Measurements from ENCODE around the gene NDUFAF8. TPM values are rescaled to one million over a fixed set of nuclear protein-coding genes. Genes with fewer than 3 reads are reported as not detected.

NDUFAF8 gene
- total and polyA plus RNA-seq, 5 experiments from 2014 or later = 50.8 to 135 (median 85.2) TPM

DNA sequence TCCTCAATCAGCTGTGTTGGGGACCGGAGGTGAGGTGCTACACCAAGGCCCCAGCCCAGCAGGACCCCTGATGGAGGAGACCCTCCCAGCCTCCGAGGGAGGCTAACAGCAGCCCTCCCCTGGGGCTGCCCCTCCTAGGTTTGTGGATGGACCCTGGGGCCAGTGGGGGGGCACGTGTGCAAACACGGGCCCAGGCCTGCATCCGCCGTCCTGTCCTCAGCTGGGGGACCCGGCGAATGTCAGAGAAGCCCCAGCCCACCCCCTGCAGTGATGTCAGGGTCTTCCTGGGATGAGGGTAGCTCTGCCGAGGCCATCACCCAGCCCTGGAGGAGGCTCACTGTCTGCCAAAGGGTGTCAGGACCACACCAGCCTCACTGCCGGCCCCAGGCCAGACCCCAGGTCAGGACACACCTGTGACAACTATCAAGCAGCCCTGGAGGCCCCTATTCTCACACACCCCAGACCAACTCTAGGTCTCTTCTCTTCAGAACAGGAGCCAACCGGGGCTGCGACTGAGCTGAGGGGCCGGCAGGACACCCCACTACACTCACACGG is 43.1 kb upstream of the NDUFAF8 start:
- no peak overlapping the region for H3K4me3 Mint-ChIP-seq
- H3K36me3 Mint-ChIP-seq = peaks cover 0 to 3% (median 0%) of the 10 kb centered on the region in 3 donors
- ATAC-seq (no peak), DNase-seq (no peak)
- H3K27me3 Mint-ChIP-seq = no peaks in the 10 kb centered on the region
- H3K4me1 Mint-ChIP-seq = no peaks in the 10 kb centered on the region
- H3K9me3 Mint-ChIP-seq = no peaks in the 10 kb centered on the region
- POLR2A ChIA-PET = no interaction called here
- H3K27ac Mint-ChIP-seq = no peak overlapping the region

GRCh38 chr17:81196505-81197408 is 42.4 kb upstream of the NDUFAF8 start:
- no peak overlapping the region for H3K27ac Mint-ChIP-seq
- no peaks in the 10 kb centered on the region for H3K4me1 Mint-ChIP-seq
- no peaks in the 10 kb centered on the region for H3K9me3 Mint-ChIP-seq
- no peak overlapping the region for H3K4me3 Mint-ChIP-seq
- peaks cover 0 to 3% (median 0%) of the 10 kb centered on the region in 3 donors for H3K36me3 Mint-ChIP-seq
- DNase-seq (no peak), ATAC-seq (no peak)
- no peaks in the 10 kb centered on the region for H3K27me3 Mint-ChIP-seq
- POLR2A ChIA-PET = no interaction called here

DNA sequence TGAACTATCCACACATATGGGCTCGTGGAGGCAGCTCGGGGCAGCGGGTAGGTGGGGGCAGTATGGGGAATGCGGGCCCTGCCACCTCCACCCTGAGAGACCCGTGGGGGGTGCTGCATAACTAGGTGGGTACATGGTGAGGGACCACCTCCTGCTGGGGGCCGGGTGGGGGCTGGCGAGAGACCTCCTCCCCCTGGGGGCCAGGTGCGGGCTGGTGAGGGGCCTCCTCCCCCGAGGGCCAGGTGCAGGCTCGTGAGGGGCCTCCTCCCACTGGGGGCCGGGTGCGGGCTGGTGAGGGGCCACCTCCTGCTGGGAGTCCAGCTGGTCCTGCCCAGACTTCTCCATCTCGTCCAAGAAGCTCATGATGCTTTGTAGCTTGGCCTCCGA is 41.7 kb upstream of the NDUFAF8 start:
- ATAC-seq (no peak), DNase-seq (no peak)
- Mint-ChIP-seq H3K27me3 (no peaks in the 10 kb centered on the region), H3K9me3 (no peaks in the 10 kb centered on the region), H3K27ac (no peak overlapping the region), H3K36me3 (peaks cover 0 to 3% (median 0%) of the 10 kb centered on the region in 3 donors), H3K4me3 (no peak overlapping the region), H3K4me1 (no peaks in the 10 kb centered on the region)
- POLR2A ChIA-PET = interaction anchor here (0.5 kb wide), 1 partner anchor 292 kb away, joined by 4 read pairs; no protein-coding TSS in a partner anchor

GRCh38 chr17:81197831-81198490 is 41.2 kb upstream of the NDUFAF8 start:
- Mint-ChIP-seq H3K4me3 (no peak overlapping the region), H3K36me3 (peaks cover 0 to 3% (median 0%) of the 10 kb centered on the region in 3 donors), H3K27ac (no peak overlapping the region), H3K9me3 (no peaks in the 10 kb centered on the region), H3K27me3 (no peaks in the 10 kb centered on the region), H3K4me1 (no peaks in the 10 kb centered on the region)
- POLR2A ChIA-PET = interaction anchor here (0.5 kb wide), 1 partner anchor 293 kb away, joined by 4 read pairs; no protein-coding TSS in a partner anchor
- DNase-seq (no peak), ATAC-seq (no peak)

- Mint-ChIP-seq H3K36me3 (peaks cover 0 to 3% (median 0%) of the 10 kb centered on the region in 3 donors), H3K9me3 (no peaks in the 10 kb centered on the region), H3K4me3 (no peak overlapping the region), H3K4me1 (no peaks in the 10 kb centered on the region), H3K27ac (no peak overlapping the region), H3K27me3 (no peaks in the 10 kb centered on the region)
- POLR2A ChIA-PET = no interaction called here
- ATAC-seq (no peak), DNase-seq (no peak)
Observed at GRCh38 chr17:81198826-81199481, 40.2 kb upstream of the NDUFAF8 start.

DNA sequence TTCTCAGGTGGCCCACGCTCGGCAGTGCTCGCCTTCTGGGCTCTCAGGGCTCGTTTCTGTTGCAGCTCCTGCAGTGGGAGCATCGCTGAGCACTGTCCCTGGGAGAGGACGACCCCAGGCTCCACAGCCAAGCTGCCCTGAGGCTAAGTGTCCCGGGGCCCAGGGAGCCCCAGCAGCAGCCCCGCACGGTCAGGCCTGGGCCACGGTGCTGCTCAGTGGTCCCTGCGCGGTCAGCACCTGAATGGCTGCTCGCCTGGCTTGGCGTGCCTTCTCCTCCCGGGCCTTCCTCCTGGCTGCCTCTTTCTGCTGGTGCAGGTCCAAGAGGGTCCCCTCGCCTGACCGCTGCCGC is 39.7 kb upstream of the NDUFAF8 start:
- no peak overlapping the region for H3K27ac Mint-ChIP-seq
- H3K4me1 Mint-ChIP-seq = no peaks in the 10 kb centered on the region
- POLR2A ChIA-PET = no interaction called here
- H3K36me3 Mint-ChIP-seq = peaks cover 0 to 1% (median 0%) of the 10 kb centered on the region in 3 donors
- no peak overlapping the region for H3K4me3 Mint-ChIP-seq
- no peak for DNase-seq
- no peaks in the 10 kb centered on the region for H3K27me3 Mint-ChIP-seq
- no peaks in the 10 kb centered on the region for H3K9me3 Mint-ChIP-seq
- ATAC-seq = no peak

GRCh38 chr17:81200201-81200600 is 38.9 kb upstream of the NDUFAF8 start:
- peaks cover 0 to 2% (median 0%) of the 10 kb centered on the region in 3 donors for H3K36me3 Mint-ChIP-seq
- no peak overlapping the region for H3K27ac Mint-ChIP-seq
- H3K27me3 Mint-ChIP-seq = no peaks in the 10 kb centered on the region
- POLR2A ChIA-PET = no interaction called here
- no peaks in the 10 kb centered on the region for H3K4me1 Mint-ChIP-seq
- ATAC-seq (no peak), DNase-seq (no peak)
- H3K9me3 Mint-ChIP-seq = no peaks in the 10 kb centered on the region
- H3K4me3 Mint-ChIP-seq = no peak overlapping the region

DNA sequence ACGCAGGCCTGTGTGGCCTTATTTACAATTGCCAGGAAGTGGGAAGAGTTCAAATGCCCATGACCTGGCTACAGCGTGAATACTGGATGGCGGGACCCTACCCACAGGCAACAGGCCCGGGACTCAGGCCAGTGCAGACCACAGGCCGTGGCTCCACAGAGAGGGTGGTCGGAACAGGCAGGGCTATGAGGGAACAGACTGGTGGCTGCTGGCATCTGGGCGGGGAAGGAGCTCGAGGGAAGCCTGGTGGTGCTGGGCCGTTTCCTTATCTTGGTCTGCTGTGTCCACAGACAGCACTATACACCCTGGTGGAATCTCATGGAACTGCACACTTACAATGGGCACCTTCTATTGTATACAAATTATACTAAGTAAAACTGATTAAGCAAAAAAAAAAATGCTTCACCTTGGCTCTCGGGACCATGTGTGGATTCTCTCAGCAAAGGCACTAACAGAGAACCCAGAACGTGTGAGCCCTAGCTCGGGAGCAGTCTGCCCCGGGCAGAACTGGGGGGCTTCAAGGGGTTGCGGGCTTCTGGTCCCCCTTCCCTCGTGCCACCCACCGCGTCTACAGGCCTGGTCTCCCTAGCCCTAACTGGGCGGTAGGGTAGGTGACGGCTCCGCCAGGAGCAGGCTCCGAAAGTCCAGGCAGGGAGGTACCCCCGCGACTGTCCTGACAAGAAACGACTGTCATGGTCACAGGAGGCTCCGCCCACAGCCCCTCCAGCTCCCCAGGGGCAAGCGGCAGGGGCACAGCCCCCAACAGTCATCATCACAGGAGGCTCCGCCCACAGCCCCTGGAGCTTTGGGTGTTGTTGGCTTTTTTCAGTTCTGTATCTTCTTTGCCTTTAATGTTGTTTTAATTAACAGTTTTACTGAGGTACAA is 38.2 kb upstream of the NDUFAF8 start:
- POLR2A ChIA-PET = no interaction called here
- peak; percentile 58 to 61 for ATAC-seq
- peak in 1 of 10 donors; percentile 24 for DNase-seq
- Mint-ChIP-seq H3K4me3 (no peak overlapping the region), H3K36me3 (peaks cover 0 to 2% (median 0%) of the 10 kb centered on the region in 3 donors), H3K4me1 (no peaks in the 10 kb centered on the region), H3K9me3 (no peaks in the 10 kb centered on the region), H3K27me3 (no peaks in the 10 kb centered on the region), H3K27ac (no peak overlapping the region)

GRCh38 chr17:81202318-81202717 is 36.8 kb upstream of the NDUFAF8 start:
- H3K27ac Mint-ChIP-seq = no peak overlapping the region
- H3K4me1 Mint-ChIP-seq = no peaks in the 10 kb centered on the region
- POLR2A ChIA-PET = interaction anchor here (0.7 kb wide), 2 partner anchors 8 to 83 kb away, joined by 3 to 4 read pairs; no protein-coding TSS in a partner anchor
- ATAC-seq = no peak
- H3K36me3 Mint-ChIP-seq = peaks cover 0 to 2% (median 0%) of the 10 kb centered on the region in 3 donors
- no peak for DNase-seq
- H3K9me3 Mint-ChIP-seq = no peaks in the 10 kb centered on the region
- H3K4me3 Mint-ChIP-seq = no peak overlapping the region
- no peaks in the 10 kb centered on the region for H3K27me3 Mint-ChIP-seq

DNA sequence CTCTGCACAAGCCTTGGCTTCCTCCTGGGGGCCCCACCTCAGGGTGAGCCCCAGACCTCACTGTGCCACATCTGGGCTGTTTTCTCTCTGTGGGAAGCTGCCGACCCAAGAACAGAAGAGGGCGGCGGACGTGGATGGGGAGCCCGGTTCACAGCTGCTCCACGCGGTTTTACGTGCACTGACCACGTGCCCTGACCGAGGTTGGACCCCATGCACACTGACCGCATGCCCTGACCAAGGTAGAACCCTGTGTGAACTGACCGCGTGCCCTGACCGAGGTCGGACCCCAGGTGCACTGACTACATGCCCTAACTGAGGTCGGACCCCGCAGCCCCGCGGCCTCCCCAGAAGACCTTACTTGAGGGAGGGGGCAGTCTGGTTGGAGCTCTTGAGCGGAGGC is 36.0 kb upstream of the NDUFAF8 start:
- Mint-ChIP-seq H3K4me1 (no peaks in the 10 kb centered on the region), H3K27ac (no peak overlapping the region), H3K27me3 (no peaks in the 10 kb centered on the region), H3K9me3 (no peaks in the 10 kb centered on the region), H3K4me3 (no peak overlapping the region), H3K36me3 (peaks cover 0 to 2% (median 0%) of the 10 kb centered on the region in 3 donors)
- no peak for DNase-seq
- ATAC-seq = no peak
- POLR2A ChIA-PET = no interaction called here

DNA sequence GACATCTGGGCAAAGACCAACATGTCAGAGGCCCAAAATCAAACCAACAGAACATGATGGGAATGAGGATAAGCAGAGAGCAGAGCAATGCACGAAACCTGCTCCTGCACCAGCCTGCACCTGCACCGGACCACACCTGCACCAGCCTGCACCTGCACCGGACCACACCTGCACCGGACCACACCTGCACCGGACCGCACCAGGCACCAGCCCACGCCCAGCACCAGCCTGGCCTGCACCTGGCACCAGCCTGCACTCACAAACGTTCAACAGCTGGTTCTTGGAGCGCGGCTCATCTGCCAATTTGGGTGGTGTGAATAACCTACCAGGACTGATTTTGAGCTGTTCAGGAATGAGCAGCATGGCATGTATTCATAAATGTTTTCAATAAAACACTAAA is 34.5 kb upstream of the NDUFAF8 start:
- no peaks in the 10 kb centered on the region for H3K9me3 Mint-ChIP-seq
- no peak for DNase-seq
- H3K36me3 Mint-ChIP-seq = peaks cover 0 to 5% (median 0%) of the 10 kb centered on the region in 3 donors
- POLR2A ChIA-PET = no interaction called here
- H3K27ac Mint-ChIP-seq = no peak overlapping the region
- no peak for ATAC-seq
- no peaks in the 10 kb centered on the region for H3K27me3 Mint-ChIP-seq
- no peak overlapping the region for H3K4me3 Mint-ChIP-seq
- no peaks in the 10 kb centered on the region for H3K4me1 Mint-ChIP-seq

- Mint-ChIP-seq H3K4me3 (no peak overlapping the region), H3K9me3 (no peaks in the 10 kb centered on the region), H3K27me3 (no peaks in the 10 kb centered on the region), H3K27ac (no peak overlapping the region), H3K4me1 (peaks cover 0 to 2% (median 0%) of the 10 kb centered on the region in 4 donors), H3K36me3 (peaks cover 0 to 5% (median 0%) of the 10 kb centered on the region in 3 donors)
- POLR2A ChIA-PET = no interaction called here
- DNase-seq (no peak), ATAC-seq (no peak)
Observed at GRCh38 chr17:81206166-81206565, 33.0 kb upstream of the NDUFAF8 start.
